DND-41 (cell line): ENCODE results near the gene KIAA1755.

Experiments used
- EZH2 ChIP-seq: IDR thresholded peaks from 3 replicates; pipeline ENCODE4 v1.6.1; 2012; ENCODE audit warnings: borderline replicate concordance, low read depth, mild to moderate bottlenecking, moderate library complexity, low read length, inconsistent platforms; ENCODE audit not compliant: severe bottlenecking
- TF ChIP-seq, protein P1 (sequence below): IDR thresholded peaks from 2 replicates; pipeline ENCODE4 v1.5.1; 2012; ENCODE audit warnings: borderline replicate concordance, low read length, moderate library complexity, mild to moderate bottlenecking; ENCODE audit not compliant: poor library complexity, severe bottlenecking; ENCODE audit errors: extremely low read depth

DNA sequence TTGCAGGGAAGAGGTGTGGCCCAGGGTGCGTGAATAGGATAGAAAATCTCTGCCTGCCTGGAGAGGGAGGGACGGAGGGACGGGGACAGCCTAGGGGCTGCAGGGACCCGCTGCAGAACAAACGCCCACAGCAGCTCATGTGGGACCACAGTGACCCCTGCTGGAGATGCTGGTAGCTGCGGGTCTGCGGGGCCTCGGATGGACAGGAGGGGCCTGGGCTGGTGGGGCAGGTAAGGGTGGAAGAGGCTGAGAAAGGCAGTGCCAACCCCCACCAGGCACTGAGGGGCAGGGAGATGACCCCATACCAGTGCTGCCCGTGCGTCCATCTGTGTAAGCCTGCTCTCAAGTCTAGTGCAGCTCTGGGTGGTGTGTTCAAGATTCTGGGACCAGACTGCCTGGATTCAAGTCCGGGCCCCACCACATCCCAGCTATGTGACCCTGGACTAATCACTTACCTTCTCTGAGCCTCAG, 39.4 kb downstream of the KIAA1755 start:
- TF ChIP-seq, protein P1, sequence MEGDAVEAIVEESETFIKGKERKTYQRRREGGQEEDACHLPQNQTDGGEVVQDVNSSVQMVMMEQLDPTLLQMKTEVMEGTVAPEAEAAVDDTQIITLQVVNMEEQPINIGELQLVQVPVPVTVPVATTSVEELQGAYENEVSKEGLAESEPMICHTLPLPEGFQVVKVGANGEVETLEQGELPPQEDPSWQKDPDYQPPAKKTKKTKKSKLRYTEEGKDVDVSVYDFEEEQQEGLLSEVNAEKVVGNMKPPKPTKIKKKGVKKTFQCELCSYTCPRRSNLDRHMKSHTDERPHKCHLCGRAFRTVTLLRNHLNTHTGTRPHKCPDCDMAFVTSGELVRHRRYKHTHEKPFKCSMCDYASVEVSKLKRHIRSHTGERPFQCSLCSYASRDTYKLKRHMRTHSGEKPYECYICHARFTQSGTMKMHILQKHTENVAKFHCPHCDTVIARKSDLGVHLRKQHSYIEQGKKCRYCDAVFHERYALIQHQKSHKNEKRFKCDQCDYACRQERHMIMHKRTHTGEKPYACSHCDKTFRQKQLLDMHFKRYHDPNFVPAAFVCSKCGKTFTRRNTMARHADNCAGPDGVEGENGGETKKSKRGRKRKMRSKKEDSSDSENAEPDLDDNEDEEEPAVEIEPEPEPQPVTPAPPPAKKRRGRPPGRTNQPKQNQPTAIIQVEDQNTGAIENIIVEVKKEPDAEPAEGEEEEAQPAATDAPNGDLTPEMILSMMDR = peak; percentile 97
- TF ChIP-seq EZH2 = no peak
